Left colon (tissue), 2 donors: ENCODE measurements around the gene RARA. TPM values are rescaled to one million over a fixed set of nuclear protein-coding genes. Genes with fewer than 3 reads are reported as not detected.

ENCODE experiments used
- ATAC-seq: fragments of 200-7000 bp; cut with Tn5 transposase; one replicate; pipeline ENCODE4 v1.9.1; 2020; ENCODE audit warnings: mild to moderate bottlenecking, moderate library complexity
- DNase-seq, 2 donors: peaks; one replicate each; pipeline ENCODE4 v3.0.0-alpha.2; 2020
- intact Hi-C, 2 donors: fragments of 100-400 bp; cut with DNase I in 1 of 2; cut with micrococcal nuclease in 1 of 2; formaldehyde crosslinking; loops; one replicate each; pipeline versions ENCODE4 v1.11.2 to v1.14.0; 2022; cut with DNase I, micrococcal nuclease
- total RNA-seq, 2 donors: library from RNA; stranded (reverse); fragmentation: NEBNext Ultra II Directional; extraction: Animal tissue kit (Norgen Biotek cat#: 25700); gene quantifications; one replicate each; pipeline ENCODE4 v1.2.1, GENCODE V29; 2021
- donor health status: DM: no; HTN: no; CAD: no.
- donor health status: DM: yes; HTN: yes; CAD: no.

The RARA gene
- total RNA-seq, 2 donors from 2014 or later = 37.2 to 56.4 TPM

DNA sequence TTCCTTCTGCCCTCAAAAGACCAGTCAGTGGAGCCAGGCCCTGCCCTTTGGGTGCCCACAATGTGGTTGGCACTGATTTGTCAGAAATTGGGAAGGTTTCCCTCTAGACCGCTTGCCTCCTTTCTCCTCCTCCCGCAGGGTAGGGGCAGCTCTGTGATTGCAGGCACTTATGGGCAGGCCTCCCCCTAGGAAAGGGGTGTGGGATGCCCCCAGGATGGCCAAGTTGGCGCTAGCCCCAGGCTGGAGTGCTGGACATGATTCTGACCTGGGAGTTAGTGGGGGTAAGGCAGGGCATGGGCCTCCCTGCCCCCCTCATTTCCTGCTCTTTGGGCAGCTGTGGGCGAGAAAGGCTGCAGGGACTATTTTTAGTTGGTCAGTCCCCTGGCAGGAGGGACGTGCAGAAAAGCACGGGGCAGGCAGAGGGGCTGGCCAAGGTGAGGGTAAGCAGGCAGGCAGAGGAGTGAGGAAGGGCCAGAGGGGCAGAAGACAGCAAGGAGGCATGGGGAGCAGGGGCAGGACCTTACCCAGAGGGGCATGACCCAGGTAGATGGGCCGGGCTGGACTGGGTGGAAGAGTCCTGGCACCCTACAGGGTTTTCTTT lies 3.3 kb downstream of the RARA start:
- intact Hi-C loops = no loop called here
- ATAC-seq (no peak), DNase-seq (peak in 1 of 2 donors; percentile 38)

- DNase-seq = peak in 1 of 2 donors; percentile 25
Observed at GRCh38 chr17:40312893-40313667, 4.1 kb downstream of the RARA start.

GRCh38 chr17:40313668-40314583 lies 4.9 kb downstream of the RARA start:
- no peak for ATAC-seq
- no peak for DNase-seq

More at GRCh38 chr17:40312893-40313667, 4.1 kb downstream of the RARA start:
- ATAC-seq = no peak
- intact Hi-C loops = no loop called here

DNA sequence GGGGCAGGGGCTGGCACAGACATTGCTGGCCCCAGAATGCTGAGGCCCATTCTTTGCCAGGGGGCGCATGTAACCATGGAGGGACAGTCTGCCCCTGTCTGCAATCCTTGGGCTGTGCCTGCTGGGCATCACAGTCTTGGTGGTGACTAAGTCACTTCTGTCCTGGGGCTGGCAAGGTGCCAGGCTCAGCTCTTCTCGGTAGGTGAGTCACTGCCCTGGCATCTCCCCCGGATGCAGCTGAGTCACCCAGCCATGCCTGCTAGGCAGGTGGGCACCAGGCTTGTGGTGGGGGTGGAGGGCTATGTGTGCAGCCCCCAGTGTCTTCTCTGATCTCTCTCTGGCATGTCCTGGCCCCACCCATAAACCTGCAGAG lies 5.6 kb downstream of the RARA start:
- ATAC-seq (peak; percentile 35), DNase-seq (peak; percentile 89 to 95)
- intact Hi-C loops = no loop called here

More at GRCh38 chr17:40313668-40314583, 4.9 kb downstream of the RARA start:
- intact Hi-C loops = no loop called here

- DNase-seq (peak in 1 of 2 donors; percentile 22), ATAC-seq (no peak)
Observed at GRCh38 chr17:40315206-40315605, 6.2 kb downstream of the RARA start.

DNA sequence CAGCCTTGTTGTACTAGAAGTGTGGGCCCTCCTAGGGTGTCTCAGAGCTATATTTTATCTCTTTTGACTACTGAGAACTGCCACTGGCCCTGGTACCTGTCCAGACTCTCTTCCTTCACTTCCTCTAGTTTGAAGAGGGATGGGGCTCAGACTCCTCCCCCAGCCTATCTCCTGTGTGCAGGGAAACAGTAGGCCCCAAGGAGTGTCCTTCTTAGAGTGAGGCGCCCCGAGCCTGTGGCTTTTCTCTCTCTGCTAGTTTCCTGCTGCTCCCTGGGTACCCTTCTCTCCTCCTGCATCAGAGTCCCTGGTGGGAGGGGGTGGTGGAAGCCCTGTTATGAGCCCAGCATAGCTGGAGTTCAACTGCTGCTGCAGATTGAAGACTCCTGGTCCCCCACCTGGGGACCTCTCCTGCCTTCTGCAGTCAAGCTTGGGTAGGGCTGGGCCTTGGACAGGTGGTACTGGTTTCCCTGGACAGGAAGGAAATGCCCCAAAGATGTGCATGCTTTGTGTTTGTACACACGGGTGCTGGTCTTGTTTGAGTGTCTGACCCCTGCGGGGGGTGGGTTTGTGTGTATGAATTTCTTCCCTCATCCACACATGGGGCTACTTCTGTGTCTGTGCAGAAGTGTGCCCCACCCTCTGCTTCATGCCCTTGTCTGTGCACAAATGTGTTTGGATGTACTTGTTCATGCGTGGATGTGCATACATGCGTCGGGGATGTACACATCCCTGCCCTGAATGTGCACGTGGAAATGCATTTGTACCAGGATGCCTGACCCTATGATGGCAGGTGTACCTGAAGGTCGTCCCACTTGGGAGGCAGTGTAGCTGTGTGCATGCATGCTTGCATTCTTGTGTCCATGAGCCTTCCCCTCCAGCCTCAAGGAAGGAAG lies 6.9 kb downstream of the RARA start:
- ATAC-seq (no peak), DNase-seq (peak in 1 of 2 donors; percentile 26)
- intact Hi-C loops = no loop called here

More at GRCh38 chr17:40315206-40315605, 6.2 kb downstream of the RARA start:
- intact Hi-C loops = no loop called here

- DNase-seq (peak; percentile 70 to 72), ATAC-seq (peak; percentile 44)
- intact Hi-C loops = no loop called here
Observed at GRCh38 chr17:40316571-40317344, 7.8 kb downstream of the RARA start.

GRCh38 chr17:40317345-40317873 lies 8.4 kb downstream of the RARA start:
- DNase-seq = peak; percentile 59 to 72
- ATAC-seq = peak; percentile 44
- intact Hi-C loops = no loop called here

- peak; percentile 90 for ATAC-seq
- peak; percentile 96 for DNase-seq
- intact Hi-C loops = no loop called here
Observed at GRCh38 chr17:40317880-40318829, 9.2 kb downstream of the RARA start.

- peak; percentile 36 to 38 for DNase-seq
- intact Hi-C loops = no loop called here
Observed at GRCh38 chr17:40318830-40319391, 9.9 kb downstream of the RARA start.

GRCh38 chr17:40319651-40320540 lies 10.9 kb downstream of the RARA start:
- intact Hi-C loops = no loop called here
- ATAC-seq = no peak
- DNase-seq = peak; percentile 70 to 73

More at GRCh38 chr17:40318830-40319391, 9.9 kb downstream of the RARA start:
- ATAC-seq = no peak

- ATAC-seq = no peak
Observed at GRCh38 chr17:40320756-40321523, 12.0 kb downstream of the RARA start.

GRCh38 chr17:40321524-40321929 lies 12.5 kb downstream of the RARA start:
- DNase-seq (peak in 1 of 2 donors; percentile 29), ATAC-seq (no peak)
- intact Hi-C loops = no loop called here

More at GRCh38 chr17:40320756-40321523, 12.0 kb downstream of the RARA start:
- intact Hi-C loops = no loop called here
- DNase-seq = peak; percentile 56 to 75

- DNase-seq (peak; percentile 44 to 52), ATAC-seq (no peak)
- intact Hi-C loops = no loop called here
Observed at GRCh38 chr17:40321961-40322357, 13.0 kb downstream of the RARA start.
